HFFc6 (cell line): ENCODE results near the gene C17orf58. TPM values are rescaled to one million over a fixed set of nuclear protein-coding genes. Genes with fewer than 3 reads are reported as not detected.
"Not testable (repeated sequence)": the region's sequence is repeated elsewhere in the genome, so short reads cannot be mapped to it uniquely, and the experiment has no call there.

Experiments
- DNase-seq: peaks from one replicate; pipeline ENCODE4 v3.0.0-alpha.2; 2018
- H3K27ac Mint-ChIP-seq: 2 replicates; pipeline ENCODE4 v1.8.0; 2020; ENCODE audit warnings: mild to moderate bottlenecking, mixed read lengths
- H3K27me3 Mint-ChIP-seq: 2 replicates; pipeline ENCODE4 v1.8.0; 2021; ENCODE audit warnings: mild to moderate bottlenecking, moderate library complexity, mixed read lengths; ENCODE audit not compliant: insufficient read depth
- H3K36me3 Mint-ChIP-seq: 2 replicates; pipeline ENCODE4 v1.8.0; 2021; ENCODE audit warnings: low read depth, mixed read lengths
- H3K4me1 Mint-ChIP-seq: 2 replicates; pipeline ENCODE4 v1.8.0; 2020; ENCODE audit warnings: low read depth, mixed read lengths
- H3K4me3 Mint-ChIP-seq: 2 replicates; pipeline ENCODE4 v1.8.0; 2020; ENCODE audit warnings: mild to moderate bottlenecking, moderate library complexity, mixed read lengths
- H3K9me3 Mint-ChIP-seq: 2 replicates; pipeline ENCODE4 v1.8.0; 2020; ENCODE audit warnings: mild to moderate bottlenecking, mixed read lengths
- total RNA-seq, 6 experiments: library from RNA; stranded (reverse); fragmentation: NEBNext Ultra II Directional; extraction: Animal tissue kit (Norgen Biotek cat#: 25700); gene quantifications; 2 replicates in 1 of 6; 3 replicates in 5 of 6; pipeline ENCODE4 v1.2.3, GENCODE V29; 2021
- TF ChIP-seq, protein P1 (sequence below): fragments of 200-600 bp; sonication (generic); IDR thresholded peaks from 2 replicates; pipeline ENCODE4 v1.5.0; 2021; ENCODE audit warnings: antibody characterized with exemption, mild to moderate bottlenecking

The C17orf58 gene
- total RNA-seq, 6 experiments from 2014 or later: 5.4 to 6.6 (median 6.1) TPM

DNA sequence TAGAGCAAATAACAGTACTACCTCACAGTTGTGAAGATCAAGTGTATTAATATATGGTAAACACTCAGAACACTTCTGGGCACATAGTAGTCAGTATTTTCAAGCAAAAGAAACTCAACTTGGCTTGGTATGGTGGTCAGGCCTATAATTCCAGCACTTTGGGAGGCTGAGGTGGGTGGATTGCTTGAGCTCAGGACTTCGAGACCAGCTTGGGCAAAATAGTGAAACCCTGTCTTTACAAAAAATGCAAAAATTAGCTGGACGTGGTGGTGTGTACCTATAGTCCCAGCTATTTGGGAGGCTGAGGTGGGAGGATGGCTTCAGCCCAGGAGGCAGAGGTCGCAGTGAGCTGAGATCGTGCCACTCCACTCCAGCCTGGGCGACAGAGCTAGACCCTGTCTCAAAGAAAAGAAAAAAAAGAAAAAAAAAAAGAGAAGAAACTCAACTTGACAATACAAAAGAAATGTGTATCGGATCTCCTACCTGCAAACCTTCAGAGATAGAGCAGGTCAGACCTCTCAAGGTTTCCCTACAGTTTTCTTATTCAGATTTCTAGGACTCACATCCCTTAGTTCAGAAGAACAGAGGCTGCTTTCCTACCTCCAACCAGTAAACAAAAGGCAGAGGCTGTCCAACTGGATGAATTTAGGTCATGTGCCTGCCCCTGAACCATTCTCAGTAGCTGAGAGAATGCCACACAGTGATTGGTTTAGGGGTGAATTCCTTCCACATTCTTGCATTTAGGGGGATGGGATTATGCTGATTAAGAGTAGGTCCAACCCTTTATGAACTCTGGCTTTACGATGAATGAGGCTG lies 37.6 kb upstream of the C17orf58 start:
- Mint-ChIP-seq H3K36me3 (peaks cover 26% of the 10 kb centered on the region), H3K9me3 (no peaks in the 10 kb centered on the region), H3K4me1 (peaks cover 36% of the 10 kb centered on the region), H3K27ac (no peak overlapping the region), H3K4me3 (peak overlapping the region; percentile 15; the same call in 1 of the 2 replicates), H3K27me3 (peaks cover 5% of the 10 kb centered on the region)
- DNase-seq: peak; percentile 27
- TF ChIP-seq, protein P1, sequence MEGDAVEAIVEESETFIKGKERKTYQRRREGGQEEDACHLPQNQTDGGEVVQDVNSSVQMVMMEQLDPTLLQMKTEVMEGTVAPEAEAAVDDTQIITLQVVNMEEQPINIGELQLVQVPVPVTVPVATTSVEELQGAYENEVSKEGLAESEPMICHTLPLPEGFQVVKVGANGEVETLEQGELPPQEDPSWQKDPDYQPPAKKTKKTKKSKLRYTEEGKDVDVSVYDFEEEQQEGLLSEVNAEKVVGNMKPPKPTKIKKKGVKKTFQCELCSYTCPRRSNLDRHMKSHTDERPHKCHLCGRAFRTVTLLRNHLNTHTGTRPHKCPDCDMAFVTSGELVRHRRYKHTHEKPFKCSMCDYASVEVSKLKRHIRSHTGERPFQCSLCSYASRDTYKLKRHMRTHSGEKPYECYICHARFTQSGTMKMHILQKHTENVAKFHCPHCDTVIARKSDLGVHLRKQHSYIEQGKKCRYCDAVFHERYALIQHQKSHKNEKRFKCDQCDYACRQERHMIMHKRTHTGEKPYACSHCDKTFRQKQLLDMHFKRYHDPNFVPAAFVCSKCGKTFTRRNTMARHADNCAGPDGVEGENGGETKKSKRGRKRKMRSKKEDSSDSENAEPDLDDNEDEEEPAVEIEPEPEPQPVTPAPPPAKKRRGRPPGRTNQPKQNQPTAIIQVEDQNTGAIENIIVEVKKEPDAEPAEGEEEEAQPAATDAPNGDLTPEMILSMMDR: no peak

DNA sequence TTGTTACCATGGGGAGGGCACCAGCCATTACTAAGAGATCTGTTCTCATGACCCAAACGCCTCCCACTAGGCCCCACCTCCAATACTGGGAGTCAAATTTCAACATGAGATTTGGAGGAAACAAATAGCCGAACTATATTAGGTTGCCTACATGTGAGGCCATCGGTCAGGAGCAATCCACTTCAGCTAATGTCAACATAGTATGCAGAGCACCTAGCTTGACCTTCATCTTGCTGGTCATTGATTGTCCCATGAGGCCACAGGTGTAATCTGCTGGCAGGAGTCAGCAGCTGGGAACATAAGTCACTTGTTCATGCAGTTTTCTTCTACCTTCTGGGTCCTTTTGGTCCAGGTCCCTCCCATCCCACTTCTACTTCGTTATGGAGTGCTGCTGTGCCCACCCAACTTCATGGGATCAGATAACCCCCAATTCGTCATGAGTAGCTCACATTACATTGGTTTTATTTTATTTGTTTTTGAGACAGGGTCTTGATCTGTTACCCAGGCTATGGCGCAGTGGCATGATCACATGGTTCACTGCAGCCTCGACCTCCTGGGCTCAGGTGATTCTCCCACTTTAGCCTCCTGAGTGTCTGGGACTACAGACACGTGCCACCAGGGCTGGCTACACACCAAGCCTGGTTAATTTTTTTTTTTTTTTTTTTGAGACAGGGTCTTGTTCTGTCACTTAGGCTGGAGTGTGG lies 33.4 kb upstream of the C17orf58 start:
- TF ChIP-seq, protein P1: no peak
- H3K27ac Mint-ChIP-seq: no peak overlapping the region
- H3K36me3 Mint-ChIP-seq: no peaks in the 10 kb centered on the region
- no peak overlapping the region for H3K4me3 Mint-ChIP-seq
- no peaks in the 10 kb centered on the region for H3K9me3 Mint-ChIP-seq
- peaks cover 10% of the 10 kb centered on the region for H3K4me1 Mint-ChIP-seq
- DNase-seq: no peak
- no peaks in the 10 kb centered on the region; the same call in 1 of the 2 replicates for H3K27me3 Mint-ChIP-seq

DNA sequence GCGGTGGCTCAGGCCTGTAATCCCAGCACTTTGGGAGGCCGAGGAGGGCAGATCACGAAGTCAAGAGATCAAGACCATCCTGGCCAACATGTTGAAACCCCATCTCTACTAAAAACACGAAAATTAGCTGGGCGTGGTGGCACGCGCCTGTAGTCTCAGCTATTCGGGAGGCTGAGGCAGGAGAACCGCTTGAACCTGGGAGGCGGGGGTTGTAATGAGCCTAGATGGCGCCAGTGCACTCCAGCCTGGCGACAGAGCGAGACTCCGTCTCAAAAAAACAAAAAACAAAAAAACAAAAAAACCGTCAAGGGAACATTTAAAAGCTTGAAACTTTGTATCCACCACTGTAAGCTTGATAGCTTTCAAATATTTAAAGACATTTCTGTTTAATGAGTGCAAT lies 26.3 kb upstream of the C17orf58 start:
- H3K9me3 Mint-ChIP-seq, DNase-seq, H3K27me3 Mint-ChIP-seq, H3K36me3 Mint-ChIP-seq, H3K27ac Mint-ChIP-seq, H3K4me3 Mint-ChIP-seq: not testable (repeated sequence)
- peaks cover 13% of the 10 kb centered on the region for H3K4me1 Mint-ChIP-seq
- TF ChIP-seq, protein P1: peak; percentile 30; the same call in 1 of the 2 replicates

DNA sequence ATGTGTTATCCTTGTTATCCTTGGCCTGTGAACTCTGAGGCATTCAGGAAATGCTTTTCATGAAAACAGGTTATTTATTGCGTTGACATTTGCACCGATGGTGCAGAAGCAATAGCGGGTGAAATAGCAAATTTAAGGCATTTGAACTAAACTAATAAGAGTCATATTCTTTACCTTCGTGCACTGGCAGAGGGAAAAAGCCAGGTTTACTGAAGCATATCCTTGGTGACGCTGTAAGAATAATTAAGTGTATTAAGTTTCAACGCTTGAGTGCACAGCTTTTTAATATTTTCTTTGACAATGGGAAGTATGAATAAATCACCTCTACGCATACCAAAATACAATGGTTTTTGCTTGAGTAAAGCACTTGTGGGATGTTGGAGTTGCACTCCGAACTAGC lies 25.7 kb upstream of the C17orf58 start:
- Mint-ChIP-seq H3K4me1 (peaks cover 13% of the 10 kb centered on the region), H3K27me3 (peaks cover 4% of the 10 kb centered on the region), H3K27ac (no peak overlapping the region), H3K4me3 (no peak overlapping the region), H3K9me3 (no peaks in the 10 kb centered on the region), H3K36me3 (no peaks in the 10 kb centered on the region)
- no peak for DNase-seq
- TF ChIP-seq, protein P1: no peak

DNA sequence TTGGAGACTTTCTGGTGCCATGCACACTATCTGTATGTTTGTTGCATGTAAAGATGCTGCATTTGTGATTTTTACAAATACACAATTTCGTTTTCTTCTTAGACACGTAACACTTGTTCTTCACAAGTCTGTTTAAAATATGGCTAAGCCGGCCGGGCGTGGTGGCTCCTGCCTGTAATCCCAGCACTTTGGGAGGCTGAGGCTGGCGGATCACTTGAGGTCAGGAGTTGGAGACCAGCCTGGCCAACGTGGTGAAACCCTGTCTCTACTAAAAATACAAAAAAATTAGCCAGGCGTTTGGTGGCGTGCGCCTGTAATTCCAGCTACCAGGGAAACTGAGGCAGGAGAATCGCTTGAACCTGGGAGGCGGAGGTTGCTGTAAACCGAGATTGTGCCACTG lies 24.5 kb upstream of the C17orf58 start:
- Mint-ChIP-seq H3K27ac (peak overlapping the region; percentile 59), H3K4me3 (peak overlapping the region; percentile 84), H3K4me1 (peaks cover 13% of the 10 kb centered on the region)
- H3K36me3 Mint-ChIP-seq, H3K9me3 Mint-ChIP-seq, H3K27me3 Mint-ChIP-seq, DNase-seq: not testable (repeated sequence)

DNA sequence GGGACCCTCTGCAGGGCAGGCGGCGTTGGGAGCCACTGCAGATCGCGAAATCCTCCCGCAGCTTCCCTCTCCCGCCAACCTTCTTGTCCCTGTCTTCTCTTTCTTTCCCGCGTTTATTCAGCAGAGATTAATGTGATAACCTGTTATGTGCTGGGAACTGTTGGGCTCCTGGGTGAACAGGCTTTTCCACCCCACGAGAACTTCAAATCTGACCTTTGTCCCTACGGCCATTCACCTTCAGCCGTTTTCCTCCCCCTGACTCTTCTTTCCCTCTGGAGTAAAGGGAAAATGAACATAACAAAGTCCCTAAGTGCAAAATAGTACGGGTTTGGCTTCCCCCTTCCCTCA lies 24.1 kb upstream of the C17orf58 start:
- Mint-ChIP-seq H3K27me3 (peaks cover 8% of the 10 kb centered on the region), H3K4me1 (peaks cover 13% of the 10 kb centered on the region), H3K36me3 (no peaks in the 10 kb centered on the region), H3K27ac (peak overlapping the region; percentile 59), H3K9me3 (no peaks in the 10 kb centered on the region), H3K4me3 (peak overlapping the region; percentile 84)
- DNase-seq: no peak
- TF ChIP-seq, protein P1: no peak
